CD14-positive monocyte (primary cell): ENCODE results near the gene DYSF. TPM values are rescaled to one million over a fixed set of nuclear protein-coding genes. Genes with fewer than 3 reads are reported as not detected.
A peak's percentile ranks its signal among the peaks of the same experiment; 100 is the strongest.

Experiments used
- DNase-seq, 3 donors: peaks; one replicate each; pipeline ENCODE4 v3.0.0-alpha.2; 2011 to 2022
- H2AFZ ChIP-seq: 2 replicates; pipeline ENCODE4 v1.6.0; 2012; ENCODE audit warnings: mild to moderate bottlenecking, low read depth, low read length, inconsistent platforms; ENCODE audit not compliant: insufficient read depth, poor library complexity, severe bottlenecking
- H3K27ac ChIP-seq, 2 donors: 1 replicate in 1 of 2; 2 replicates in 1 of 2; pipeline ENCODE4 v1.5.1; 2012 to 2013; ENCODE audit warnings: low read length in 2 of 2, control low read depth in 1 of 2, inconsistent platforms in 1 of 2, low read depth in 1 of 2, mild to moderate bottlenecking in 1 of 2
- H3K27me3 ChIP-seq, 2 donors: one replicate each; pipeline versions ENCODE4 v1.6.0 to v1.6.1; 2011 to 2013; ENCODE audit warnings: low read length in 2 of 2; ENCODE audit not compliant: control insufficient read depth in 2 of 2, insufficient read depth in 2 of 2
- H3K36me3 ChIP-seq, 2 donors: replicated peaks in 1 of 2; 1 replicate in 1 of 2; 2 replicates in 1 of 2; pipeline versions ENCODE4 v1.5.1 to v1.6.1; 2012 to 2013; ENCODE audit warnings: low read length in 2 of 2, control low read depth in 1 of 2, inconsistent platforms in 1 of 2, mild to moderate bottlenecking in 1 of 2; ENCODE audit not compliant: insufficient read depth in 2 of 2, control insufficient read depth in 1 of 2
- H3K4me1 ChIP-seq, 2 donors: 1 replicate in 1 of 2; 2 replicates in 1 of 2; pipeline versions ENCODE4 v1.5.1 to v1.6.1; 2012 to 2013; ENCODE audit warnings: low read length in 2 of 2, control low read depth in 1 of 2, inconsistent platforms in 1 of 2, mild to moderate bottlenecking in 1 of 2, moderate library complexity in 1 of 2; ENCODE audit not compliant: insufficient read depth in 2 of 2, control insufficient read depth in 1 of 2
- H3K4me2 ChIP-seq: replicated peaks from 2 replicates; pipeline ENCODE3; 2012; ENCODE audit warnings: low read length, moderate library complexity, mild to moderate bottlenecking; ENCODE audit not compliant: poor library complexity, severe bottlenecking; ENCODE audit errors: extremely low read depth
- H3K4me3 ChIP-seq, 3 experiments: fragments of 200-600 bp in 1 of 3; sonication (generic) in 1 of 3; replicated peaks in 1 of 3; 1 replicate in 2 of 3; 2 replicates in 1 of 3; pipeline ENCODE4 v1.5.1; 2011 to 2013; ENCODE audit warnings: low read length in 3 of 3, mild to moderate bottlenecking in 3 of 3, control low read depth in 2 of 3, low read depth in 2 of 3, inconsistent platforms in 1 of 3, moderate library complexity in 1 of 3
- H3K79me2 ChIP-seq: 2 replicates; pipeline ENCODE4 v1.6.0; 2012; ENCODE audit warnings: mild to moderate bottlenecking, control low read depth, inconsistent platforms, low read length, moderate library complexity; ENCODE audit not compliant: insufficient read depth
- H3K9ac ChIP-seq: 2 replicates; pipeline ENCODE4 v1.6.0; 2017; ENCODE audit warnings: low read length, mild to moderate bottlenecking; ENCODE audit not compliant: insufficient read depth, poor library complexity, severe bottlenecking
- H3K9me3 ChIP-seq, 2 donors: replicated peaks in 1 of 2; 1 replicate in 1 of 2; 2 replicates in 1 of 2; pipeline versions ENCODE4 v1.5.1 to v1.6.1; 2012 to 2013; ENCODE audit warnings: low read length in 2 of 2, control low read depth in 1 of 2; ENCODE audit not compliant: control insufficient read depth in 1 of 2, insufficient read depth in 1 of 2
- H4K20me1 ChIP-seq: 2 replicates; pipeline ENCODE4 v1.6.0; 2012; ENCODE audit warnings: mild to moderate bottlenecking, low read length, control low read depth, moderate library complexity; ENCODE audit not compliant: insufficient read depth
- H3K27ac Mint-ChIP-seq, 7 donors: one replicate each; pipeline ENCODE4 v1.8.0; 2020; ENCODE audit warnings: mild to moderate bottlenecking in 7 of 7, mixed read lengths in 7 of 7, moderate library complexity in 6 of 7, inconsistent platforms in 2 of 7
- H3K27me3 Mint-ChIP-seq, 3 donors: one replicate each; pipeline ENCODE4 v1.8.0; 2021 to 2022; ENCODE audit warnings: low read depth in 3 of 3, mild to moderate bottlenecking in 3 of 3, mixed read lengths in 3 of 3, moderate library complexity in 3 of 3, inconsistent platforms in 1 of 3
- H3K36me3 Mint-ChIP-seq, 2 donors: one replicate each; pipeline ENCODE4 v1.8.0; 2020; ENCODE audit warnings: mixed read lengths in 2 of 2, inconsistent platforms in 1 of 2, mild to moderate bottlenecking in 1 of 2
- H3K4me1 Mint-ChIP-seq: one replicate; pipeline ENCODE4 v1.8.0; 2020; ENCODE audit warnings: mild to moderate bottlenecking, mixed read lengths
- H3K4me3 Mint-ChIP-seq, 2 donors: one replicate each; pipeline ENCODE4 v1.8.0; 2020; ENCODE audit warnings: mild to moderate bottlenecking in 2 of 2, mixed read lengths in 2 of 2, moderate library complexity in 1 of 2
- H3K9me3 Mint-ChIP-seq, 7 donors: one replicate each; pipeline ENCODE4 v1.8.0; 2020 to 2022; ENCODE audit warnings: mixed read lengths in 7 of 7, mild to moderate bottlenecking in 6 of 7, moderate library complexity in 6 of 7, inconsistent platforms in 2 of 7
- CTCF ChIP-seq: fragments of 200-600 bp; IDR thresholded peaks from one replicate; pipeline ENCODE4 v1.8.0; 2022; ENCODE audit warnings: antibody characterized with exemption, mild to moderate bottlenecking
- WGBS: methylation state at CpG from one replicate; pipeline ENCODE4 v1.1.5; 2013; ENCODE audit warnings: missing lambda C conversion rate; ENCODE audit not compliant: insufficient coverage; 5-methylcytosine and 5-hydroxymethylcytosine counted together
- intact Hi-C, 2 donors: fragments of 100-400 bp; cut with micrococcal nuclease; formaldehyde crosslinking; loops; one replicate each; pipeline versions ENCODE4 v1.15.0 to v1.15.1; 2023
- polyA plus RNA-seq, 3 donors: library from polyadenylated mRNA; depleted of rRNA in 1 of 3; unstranded in 2 of 3; stranded (reverse) in 1 of 3; fragments of 300-500 nt in 2 of 3; fragments of >200 nt in 1 of 3; fragmentation: Illumina TruSeq in 2 of 3; gene quantifications; 1 replicate in 2 of 3; 2 replicates in 1 of 3; pipeline ENCODE4 v1.2.3, GENCODE V29; 2012 to 2021

Gene DYSF
- polyA plus RNA-seq, 3 donors: 16.1 to 72.5 (median 31.2) TPM

GRCh38 chr2:71535526-71535925 lies 82.2 kb downstream of the DYSF start:
- peaks cover 1 to 5% (median 3%) of the 10 kb centered on the region in 3 donors for H3K27me3 Mint-ChIP-seq

GRCh38 chr2:71536226-71536671 lies 82.9 kb downstream of the DYSF start:
- Histone ChIP-seq H3K4me1 (no peaks in the 10 kb centered on the region), H3K4me2 (no peak overlapping the region), H3K9me3 (no peaks in the 10 kb centered on the region), H3K9ac (no peak overlapping the region), H2AFZ (no peak overlapping the region), H3K79me2 (no peaks in the 10 kb centered on the region), H3K27me3 (no peaks in the 10 kb centered on the region), H3K4me3 (no peak overlapping the region), H3K27ac (no peak overlapping the region), H3K36me3 (peaks cover 57 to 90% of the 10 kb centered on the region in 2 donors), H4K20me1 (peaks cover 64% of the 10 kb centered on the region)
- peaks cover 6% of the 10 kb centered on the region for H3K4me1 Mint-ChIP-seq
- no peak for TF ChIP-seq CTCF
- intact Hi-C loops: no loop called here
- peaks cover 1 to 5% (median 1%) of the 10 kb centered on the region in 3 donors for H3K27me3 Mint-ChIP-seq
- peaks cover 74 to 82% of the 10 kb centered on the region in 2 donors for H3K36me3 Mint-ChIP-seq
- H3K27ac Mint-ChIP-seq: no peak overlapping the region
- DNase-seq: no peak
- H3K9me3 Mint-ChIP-seq: peaks cover 0 to 3% (median 0%) of the 10 kb centered on the region in 7 donors
- 91% methylated on average over 12 of the region's 18 CpGs for WGBS
- no peak overlapping the region for H3K4me3 Mint-ChIP-seq

More at GRCh38 chr2:71535526-71535925, 82.2 kb downstream of the DYSF start:
- H3K27me3 ChIP-seq: no peaks in the 10 kb centered on the region
- 94% methylated on average over 5 of the region's 7 CpGs for WGBS
- TF ChIP-seq CTCF: no peak
- DNase-seq: no peak
- H3K9ac ChIP-seq: no peak overlapping the region
- H3K9me3 ChIP-seq: no peaks in the 10 kb centered on the region
- intact Hi-C loops: no loop called here
- no peaks in the 10 kb centered on the region for H3K4me1 ChIP-seq
- H4K20me1 ChIP-seq: peaks cover 71% of the 10 kb centered on the region
- H3K9me3 Mint-ChIP-seq: peaks cover 0 to 3% (median 0%) of the 10 kb centered on the region in 7 donors
- no peak overlapping the region for H3K4me3 ChIP-seq
- peaks cover 77 to 89% of the 10 kb centered on the region in 2 donors for H3K36me3 Mint-ChIP-seq
- no peak overlapping the region for H3K4me2 ChIP-seq
- no peak overlapping the region for H2AFZ ChIP-seq
- H3K4me3 Mint-ChIP-seq: no peak overlapping the region
- H3K27ac Mint-ChIP-seq: peak overlapping the region in 1 of 7 donors; percentile 10
- H3K4me1 Mint-ChIP-seq: peaks cover 6% of the 10 kb centered on the region
- H3K36me3 ChIP-seq: peaks cover 57 to 98% of the 10 kb centered on the region in 2 donors
- no peaks in the 10 kb centered on the region for H3K79me2 ChIP-seq
- H3K27ac ChIP-seq: no peak overlapping the region
